Measurements from ENCODE around the gene S1PR3.

The S1PR3 gene

DNA sequence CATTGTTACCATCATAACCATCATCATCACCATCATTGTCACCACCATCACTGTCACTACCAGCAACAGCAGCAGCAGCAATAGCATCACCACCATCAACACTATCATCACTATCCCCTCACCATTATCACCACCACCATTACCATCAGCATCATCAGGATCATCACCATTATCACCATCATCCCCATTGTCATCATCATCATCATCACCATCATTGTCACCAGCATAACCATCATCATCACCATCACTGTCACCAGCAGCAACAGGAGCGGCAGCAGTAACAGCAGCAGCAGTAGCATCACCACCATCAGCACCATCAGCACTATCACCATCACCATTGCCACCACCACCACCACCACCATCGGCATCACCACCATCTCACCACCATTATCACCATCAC, 48.4 kb downstream of the S1PR3 start:
- no peak for DNase-seq

DNA sequence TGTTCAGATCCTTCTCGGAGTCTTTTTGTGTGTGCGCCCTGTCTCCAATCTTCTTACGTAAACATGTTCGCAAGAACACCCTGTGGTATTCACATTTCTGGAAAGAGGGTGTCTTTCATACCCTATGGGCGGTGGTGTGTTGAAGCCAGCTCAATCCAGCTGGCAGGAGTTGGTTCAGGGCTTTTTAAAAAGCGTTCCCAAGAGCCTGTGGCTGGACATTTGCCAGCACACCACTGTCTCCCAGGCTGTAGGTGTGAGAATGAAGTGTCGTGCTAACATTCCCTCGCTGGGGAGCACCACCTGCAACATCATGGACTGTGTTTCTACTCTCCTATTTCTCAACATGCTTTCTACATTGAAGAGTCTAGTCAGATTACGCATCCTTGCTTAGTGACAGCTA, 51.7 kb downstream of the S1PR3 start:
- DNase-seq, result no peak

GRCh38 chr9:89044104-89044503, 52.8 kb downstream of the S1PR3 start:
- DNase-seq, result no peak

GRCh38 chr9:89044881-89045280, 53.6 kb downstream of the S1PR3 start:
- DNase-seq, result no peak

GRCh38 chr9:89046832-89047231, 55.6 kb downstream of the S1PR3 start:
- peak in 1 of 2 experiments; percentile 25 for DNase-seq

DNA sequence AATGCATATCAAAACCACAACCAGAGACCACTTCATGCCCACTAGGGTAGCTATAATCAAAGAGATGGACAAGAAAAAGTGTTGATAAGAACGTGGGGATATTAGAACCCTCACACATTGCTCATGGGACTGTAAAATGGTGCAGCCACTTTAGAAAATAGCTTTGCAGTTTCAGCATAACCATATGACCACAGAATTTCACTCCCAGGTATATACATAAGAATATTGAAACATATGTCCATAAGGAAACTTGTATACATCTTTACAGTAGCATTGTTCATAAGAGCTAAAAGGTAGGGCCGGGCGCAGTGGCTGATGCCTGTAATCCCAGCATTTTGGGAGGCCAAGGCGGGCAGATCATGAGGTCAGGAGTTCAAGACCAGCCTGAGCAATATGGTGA, 56.4 kb downstream of the S1PR3 start:
- DNase-seq, result no peak

DNA sequence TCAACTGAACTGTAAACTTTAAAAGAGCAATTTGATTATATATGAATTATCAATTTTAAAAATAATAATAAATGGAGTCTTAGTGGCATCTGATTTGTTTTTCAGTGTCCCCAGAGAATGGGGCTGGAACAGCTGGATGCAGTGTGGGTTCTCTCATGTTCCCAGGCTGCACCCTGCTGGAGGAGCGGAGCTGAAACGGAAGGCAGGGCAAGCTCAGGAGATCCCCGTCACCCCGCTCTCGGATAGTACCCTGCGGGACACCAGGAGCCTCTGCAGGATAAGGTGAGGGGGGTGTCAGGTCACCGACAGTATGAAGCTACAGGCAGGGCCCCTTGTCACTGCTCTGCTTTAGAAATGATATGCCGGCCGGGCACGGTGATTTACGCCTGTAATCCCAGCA, 57.3 kb downstream of the S1PR3 start:
- no peak for DNase-seq

DNA sequence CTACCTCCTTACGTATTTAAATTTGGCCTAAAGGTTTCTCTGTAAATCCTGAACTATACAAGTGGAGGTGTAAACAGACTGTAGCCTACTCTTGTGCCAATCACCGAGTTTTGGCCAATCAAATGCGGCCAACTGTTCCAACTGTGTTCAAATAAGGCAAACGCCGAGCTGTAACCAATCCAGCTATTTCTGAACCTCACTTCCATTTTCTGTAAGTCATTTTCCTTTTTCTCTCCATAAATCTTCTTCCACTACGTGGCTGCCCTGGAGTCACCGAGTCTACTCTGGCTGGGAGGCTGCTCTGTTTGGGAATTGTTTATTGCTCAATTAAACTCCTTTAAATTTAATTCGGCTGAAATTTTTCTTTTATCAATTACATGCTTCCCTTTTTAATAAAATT, 58.4 kb downstream of the S1PR3 start:
- no peak for DNase-seq

GRCh38 chr9:89051421-89052025, 60.3 kb downstream of the S1PR3 start:
- peak; percentile 22 to 42 for DNase-seq

GRCh38 chr9:89052470-89053097, 61.3 kb downstream of the S1PR3 start:
- DNase-seq, result peak in 1 of 2 experiments; percentile 50

- no peak for DNase-seq
Observed at GRCh38 chr9:89053301-89053700, 62.0 kb downstream of the S1PR3 start.

Data from NCI-H446 (cell line).